K562 (cell line): ENCODE measurements around the gene EPHA1. TPM values are rescaled to one million over a fixed set of nuclear protein-coding genes. Genes with fewer than 3 reads are reported as not detected.

Experiments used
- ATAC-seq: fragments of 200-7000 bp; cut with Tn5 transposase; 3 replicates; pipeline ENCODE4 v1.9.1; 2020; ENCODE audit warnings: moderate library complexity
- BruUV-seq: library from RNA; stranded (reverse); fragments of 400-500 nt; replicated peaks from 2 replicates; lab custom pipeline; 2021; lab: Mats Ljungman, UMichigan
- CTCF ChIA-PET: fragments of 300-600 bp; formaldehyde crosslinking; extraction: SDS; loops from one replicate; lab custom pipeline; 2021; ENCODE audit warnings: low intra/inter-chr PET ratio; lab: Yijun Ruan, JAX
- POLR2A ChIA-PET: fragments of 300-600, 350-650 bp; sonication (Branson Sonifier 250); formaldehyde crosslinking; extraction: SDS; loops from one replicate; lab custom pipeline; 2021; ENCODE audit warnings: antibody characterized with exemption, inconsistent platforms; lab: Yijun Ruan, JAX
- DNase-seq, 4 experiments: peaks; one replicate each; pipeline versions ENCODE4 v3.0.0 to v3.0.0-alpha.2; 2011 to 2018; ENCODE audit warnings: low spot score in 3 of 4, mixed read lengths in 3 of 4; ENCODE audit errors: extremely low read depth in 1 of 4
- FAIRE-seq: peaks from 2 replicates; lab custom pipeline; 2011; peaks lifted over from hg19 to GRCh38; lab: Jason Lieb, UNC
- H2AFZ ChIP-seq: 2 replicates; pipeline ENCODE4 v1.6.0; 2011; ENCODE audit warnings: low read depth, low read length, control low read depth, inconsistent platforms
- H3K27ac ChIP-seq: fragments of 200-600 bp; 3 replicates; pipeline ENCODE4 v1.8.0; 2011; ENCODE audit warnings: low read depth, mild to moderate bottlenecking, control low read depth, inconsistent platforms, low read length, moderate library complexity, mixed read lengths; ENCODE audit errors: extremely low read depth
- H3K27me3 ChIP-seq, 2 experiments: fragments of 300-600 bp in 1 of 2; 2 replicates in 1 of 2; 3 replicates in 1 of 2; pipeline versions ENCODE4 v1.6.0 to v1.8.0; 2011; ENCODE audit warnings: inconsistent platforms in 2 of 2, low read length in 2 of 2, mild to moderate bottlenecking in 1 of 2, mixed read lengths in 1 of 2, moderate library complexity in 1 of 2; ENCODE audit not compliant: control insufficient read depth in 2 of 2, insufficient read depth in 2 of 2
- H3K36me3 ChIP-seq: fragments of 300-600 bp; 3 replicates; pipeline ENCODE4 v1.8.0; 2011; ENCODE audit warnings: mild to moderate bottlenecking, low read length, inconsistent platforms; ENCODE audit not compliant: control insufficient read depth, insufficient read depth
- H3K4me1 ChIP-seq, 2 experiments: fragments of 200-600 bp in 1 of 2; replicated peaks in 1 of 2; 2 replicates in 1 of 2; 3 replicates in 1 of 2; pipeline versions ENCODE4 v1.5.1 to v1.8.0; 2011; ENCODE audit warnings: inconsistent platforms in 2 of 2, low read length in 2 of 2, mild to moderate bottlenecking in 1 of 2, mixed read lengths in 1 of 2, moderate library complexity in 1 of 2; ENCODE audit not compliant: control insufficient read depth in 2 of 2, insufficient read depth in 2 of 2
- H3K4me2 ChIP-seq: 2 replicates; pipeline ENCODE4 v1.6.1; 2011; ENCODE audit warnings: low read length, control low read depth, inconsistent platforms, mixed read lengths; ENCODE audit not compliant: insufficient read depth
- H3K4me3 ChIP-seq: fragments of 200-600 bp; sonication (generic), shearing (Covaris generic); 2 replicates; pipeline ENCODE4 v1.5.1; 2016; ENCODE audit warnings: control low read depth, inconsistent platforms
- H3K79me2 ChIP-seq: fragments of 200-600 bp; 3 replicates; pipeline ENCODE4 v1.8.0; 2011; ENCODE audit warnings: low read length, inconsistent platforms; ENCODE audit not compliant: control insufficient read depth, insufficient read depth
- H3K9ac ChIP-seq, 2 experiments: 2 replicates each; pipeline versions ENCODE4 v1.6.0 to v1.6.1; 2011; ENCODE audit warnings: low read depth in 2 of 2, low read length in 2 of 2, control low read depth in 1 of 2, inconsistent platforms in 1 of 2, mild to moderate bottlenecking in 1 of 2, mixed read lengths in 1 of 2; ENCODE audit not compliant: insufficient read depth in 1 of 2
- H3K9me1 ChIP-seq: one replicate; pipeline ENCODE4 v1.6.0; 2011; ENCODE audit warnings: inconsistent platforms, mild to moderate bottlenecking, low read length, moderate library complexity; ENCODE audit not compliant: control insufficient read depth, insufficient read depth
- H3K9me3 ChIP-seq: replicated peaks from 2 replicates; pipeline ENCODE4 v1.5.1; 2011; ENCODE audit warnings: low read depth, low read length, inconsistent platforms; ENCODE audit not compliant: control insufficient read depth, insufficient read depth
- H4K20me1 ChIP-seq: replicated peaks from 2 replicates; pipeline ENCODE4 v1.6.1; 2011; ENCODE audit warnings: low read length, inconsistent platforms, mixed read lengths; ENCODE audit not compliant: control insufficient read depth, insufficient read depth
- BRD4 ChIP-seq: fragments of 200-600 bp; sonication (generic); IDR thresholded peaks from 2 replicates; pipeline ENCODE4 v1.6.1; 2017; ENCODE audit warnings: inconsistent platforms
- FOXA3 ChIP-seq, 2 experiments: fragments of 450-650 bp in 1 of 2; sonication (generic) in 1 of 2; formaldehyde crosslinking; IDR thresholded peaks in 1 of 2; conservative IDR thresholded peaks in 1 of 2; 2 replicates each; pipeline versions ENCODE4 v1.4.0 to v1.8.0; 2020 to 2022; ENCODE audit warnings: mild to moderate bottlenecking in 2 of 2, missing genetic modification reagents in 1 of 2
- KDM4B ChIP-seq, 2 experiments: fragments of 450-650 bp in 1 of 2; sonication (generic) in 1 of 2; IDR thresholded peaks; 2 replicates each; pipeline ENCODE4 v1.6.1; 2016 to 2017; ENCODE audit warnings: borderline replicate concordance in 2 of 2, antibody characterized with exemption in 1 of 2, low read depth in 1 of 2, mild to moderate bottlenecking in 1 of 2
- RERE ChIP-seq: sonication (generic); formaldehyde crosslinking; IDR thresholded peaks from 2 replicates; pipeline ENCODE4 v1.8.0; 2023; ENCODE audit warnings: missing genetic modification reagents, mild to moderate bottlenecking, borderline replicate concordance
- SMARCC2 ChIP-seq: fragments of 450-650 bp; IDR thresholded peaks from 2 replicates; pipeline ENCODE4 v1.6.1; 2017; ENCODE audit warnings: antibody characterized with exemption, moderate library complexity, mild to moderate bottlenecking, low read depth
- STAT5B ChIP-seq: fragments of 250-450 bp; sonication (Bioruptor Pico); IDR thresholded peaks from 2 replicates; pipeline ENCODE4 v1.8.0; 2021; ENCODE audit warnings: mild to moderate bottlenecking, inconsistent platforms
- TRIM28 ChIP-seq: fragments of 450-650 bp; IDR thresholded peaks from 2 replicates; pipeline ENCODE4 v1.6.1; 2017
- ZNF395 ChIP-seq: fragments of 200-800 bp; sonication (Bioruptor generic); IDR thresholded peaks from 2 replicates; pipeline ENCODE4 v1.6.1; 2017; ENCODE audit warnings: missing genetic modification characterization, missing compliant biosample characterization
- ZNF431 ChIP-seq: sonication (generic); formaldehyde crosslinking; IDR thresholded peaks from 2 replicates; pipeline ENCODE4 v1.8.0; 2022; ENCODE audit warnings: mild to moderate bottlenecking, missing genetic modification reagents
- ZNF512 ChIP-seq: IDR thresholded peaks from 2 replicates; pipeline ENCODE4 v1.6.1; 2016; ENCODE audit warnings: missing genetic modification characterization, missing compliant biosample characterization
- ZNF696 ChIP-seq: fragments of 250-450 bp; sonication (Bioruptor Pico); conservative IDR thresholded peaks from 2 replicates; pipeline ENCODE4 v1.4.0; 2020; ENCODE audit warnings: mild to moderate bottlenecking, moderate library complexity
- WGBS: fragments of 100-300 bp; shearing (Covaris generic); methylation state at CpG from one replicate; pipeline ENCODE4 v1.1.6; 2016; ENCODE audit warnings: low coverage, mixed read lengths; ENCODE audit not compliant: insufficient coverage; ENCODE audit errors: missing lambda C conversion rate; 5-methylcytosine and 5-hydroxymethylcytosine counted together
- in situ Hi-C: fragments of 300-500 bp; cut with MboI; formaldehyde crosslinking; loops from 4 replicates; pipeline ENCODE4 v1.15.0; 2018; ENCODE audit warnings: inconsistent platforms, mixed read lengths
- intact Hi-C: fragments of 100-400 bp; cut with micrococcal nuclease; formaldehyde crosslinking; loops from 2 replicates; pipeline ENCODE4 v1.14.2; 2022
- polyA plus RNA-seq, 8 experiments: library from polyadenylated mRNA; depleted of rRNA in 4 of 8; stranded (reverse) in 5 of 8; unstranded in 3 of 8; fragments of >200 nt; fragmentation: Nextera tagmentation in 2 of 8; fragmentation: Illumina TruSeq in 1 of 8; extraction: Ambion mirVana in 2 of 8; extraction: Trizol in 1 of 8; gene quantifications; 2 replicates each; pipeline versions ENCODE4 v1.2.1 to v1.2.3, GENCODE V29; 2011 to 2014; ENCODE audit warnings: inconsistent platforms in 1 of 8, missing spikeins in 1 of 8
- total RNA-seq, 7 experiments: library from RNA; depleted of rRNA in 6 of 7; stranded (reverse); fragments of >200 nt in 6 of 7; fragmentation: Illumina TruSeq in 2 of 7; extraction: Trizol in 2 of 7; gene quantifications; 2 replicates each; pipeline versions ENCODE4 v1.2.1 to v1.2.3, GENCODE V29; 2011 to 2021; ENCODE audit warnings: low replicate concordance in 1 of 7
- TF ChIP-seq, protein P1 (sequence below): fragments of 450-650 bp; conservative IDR thresholded peaks from 2 replicates; pipeline ENCODE4 v1.6.1; 2016; ENCODE audit warnings: missing genetic modification characterization, low read depth, mild to moderate bottlenecking, missing compliant biosample characterization, moderate library complexity

The EPHA1 gene
- total and polyA plus RNA-seq, 9 of the 15 experiments (the other 6 are each of a cell fraction or from before 2014, with no cell fraction given): 0.22 to 0.57 (median 0.32) TPM; not detected in 6

DNA sequence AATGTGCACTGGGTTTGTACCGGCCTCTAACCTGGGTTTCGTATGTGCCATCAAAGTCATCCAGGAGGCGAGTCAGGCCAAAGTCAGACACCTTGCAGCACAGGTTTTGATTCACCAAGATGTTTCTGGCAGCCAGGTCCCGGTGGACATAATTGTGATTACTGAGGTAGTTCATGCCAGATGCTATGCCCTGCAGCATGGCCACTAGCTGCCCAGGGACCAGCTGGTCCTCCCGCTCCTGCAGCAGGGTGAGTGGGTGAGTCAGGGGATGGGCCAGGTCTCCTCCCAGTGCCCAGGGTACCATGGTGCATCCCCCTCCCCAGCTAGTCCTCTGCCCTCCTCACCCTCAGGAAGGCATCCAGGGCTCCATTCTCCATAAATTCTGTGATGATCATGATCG lies 13.9 kb downstream of the EPHA1 start:
- no TSS peak for BruUV-seq
- WGBS: 22% methylated on average over 6 of the region's 6 CpGs
- no peak overlapping the region for H3K4me3 ChIP-seq
- FAIRE-seq (no peak), ATAC-seq (no peak), DNase-seq (no peak)
- no peak overlapping the region for H3K9ac ChIP-seq
- peaks cover 25% of the 10 kb centered on the region for H4K20me1 ChIP-seq
- H3K4me2 ChIP-seq: no peak overlapping the region
- TF ChIP-seq STAT5B (CRISPR knock-in tag) (no peak), ZNF512 (tag) (no peak), BRD4 (no peak), KDM4B (IDR thresholded peaks at IDR 0.05; ENCODE audit: borderline replicate concordance in 2 of 2, low read depth in 1 of 2) (no peak), ZNF431 (no peak), TRIM28 (no peak), ZNF696 (no peak), FOXA3 (CRISPR knock-in tag; conservative IDR thresholded peaks at IDR 0.05 in 1 of 2, IDR thresholded peaks at IDR 0.05 in 1 of 2) (no peak), ZNF395 (CRISPR knock-in tag) (no peak), RERE (CRISPR knock-in tag) (no peak), SMARCC2 (no peak)
- TF ChIP-seq, protein P1, sequence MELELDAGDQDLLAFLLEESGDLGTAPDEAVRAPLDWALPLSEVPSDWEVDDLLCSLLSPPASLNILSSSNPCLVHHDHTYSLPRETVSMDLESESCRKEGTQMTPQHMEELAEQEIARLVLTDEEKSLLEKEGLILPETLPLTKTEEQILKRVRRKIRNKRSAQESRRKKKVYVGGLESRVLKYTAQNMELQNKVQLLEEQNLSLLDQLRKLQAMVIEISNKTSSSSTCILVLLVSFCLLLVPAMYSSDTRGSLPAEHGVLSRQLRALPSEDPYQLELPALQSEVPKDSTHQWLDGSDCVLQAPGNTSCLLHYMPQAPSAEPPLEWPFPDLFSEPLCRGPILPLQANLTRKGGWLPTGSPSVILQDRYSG: no peak
- no peaks in the 10 kb centered on the region for H3K9me3 ChIP-seq
- ChIA-PET POLR2A (interaction anchor here (4.3 to 9.7 kb wide), 2 partner anchors 10 to 11 kb away, joined by 46 to 131 read pairs; partner anchors contain the start of gene EPHA1), CTCF (interaction anchor here (1.4 kb wide), 1 partner anchor 342 kb away, joined by 4 read pairs; no protein-coding TSS in a partner anchor)
- no peak overlapping the region for H2AFZ ChIP-seq
- H3K36me3 ChIP-seq: peaks cover 20% of the 10 kb centered on the region; the same call in 1 of the 3 replicates
- in situ Hi-C loops (no loop called here), intact Hi-C loops (no loop called here)
- no peak overlapping the region for H3K27ac ChIP-seq
- H3K4me1 ChIP-seq: peaks cover 0 to 19% of the 10 kb centered on the region in 2 experiments; a peak in 2 of 5 replicates
- no peaks in the 10 kb centered on the region for H3K79me2 ChIP-seq
- peaks cover 32 to 65% of the 10 kb centered on the region in 2 experiments; a peak in 4 of 5 replicates for H3K27me3 ChIP-seq
- H3K9me1 ChIP-seq: peaks cover 3% of the 10 kb centered on the region
